ENCODE data around the gene MYBPC2. TPM values are rescaled to one million over a fixed set of nuclear protein-coding genes. Genes with fewer than 3 reads are reported as not detected.

The MYBPC2 gene
- total RNA-seq, 1 donor from 2014 or later = not detected

DNA sequence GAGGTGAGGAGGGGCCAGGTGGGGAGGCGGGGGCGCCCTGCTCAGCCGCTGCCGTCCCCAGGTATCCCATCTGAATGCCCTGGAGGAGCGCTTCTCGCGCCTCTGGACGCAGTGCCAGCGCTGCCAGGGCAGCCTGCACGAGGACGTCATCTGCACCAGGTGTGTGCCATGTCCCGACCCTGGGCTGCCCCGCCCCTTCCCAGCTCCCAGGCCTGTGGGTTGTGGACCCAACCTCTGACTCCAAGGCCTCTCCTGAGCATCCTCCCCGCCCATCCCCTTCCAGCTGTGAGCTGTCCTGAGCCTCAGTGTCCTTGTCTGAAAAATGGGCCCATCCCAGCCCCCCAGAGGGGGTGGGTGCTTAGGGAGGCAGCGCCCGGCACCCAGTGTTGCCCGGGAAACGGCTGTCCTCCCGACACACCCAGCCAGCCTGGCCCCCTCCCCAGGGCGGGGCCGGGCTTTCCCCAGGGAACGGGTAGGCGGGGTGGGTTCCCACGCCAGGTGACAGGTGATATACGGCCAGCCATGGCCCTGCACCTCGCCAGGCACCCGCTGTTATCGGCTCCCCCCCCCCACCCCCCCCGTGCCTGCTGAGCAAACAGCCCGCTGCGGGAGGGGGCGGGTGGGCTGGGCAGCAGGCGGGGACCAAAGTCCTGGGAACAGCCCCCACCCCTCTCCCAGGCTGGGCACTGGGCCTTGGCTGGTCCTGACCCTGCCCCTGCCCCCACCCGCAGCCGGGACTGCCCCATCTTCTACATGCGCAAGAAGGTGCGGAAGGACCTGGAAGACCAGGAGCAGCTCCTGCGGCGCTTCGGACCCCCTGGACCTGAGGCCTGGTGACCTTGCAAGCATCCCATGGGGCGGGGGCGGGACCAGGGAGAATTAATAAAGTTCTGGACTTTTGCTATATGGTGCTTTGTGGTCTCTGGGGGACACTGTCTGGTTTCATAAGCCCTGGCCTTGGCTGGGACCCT is 15.3 kb upstream of the MYBPC2 start:
- TF ChIP-seq, protein P1, sequence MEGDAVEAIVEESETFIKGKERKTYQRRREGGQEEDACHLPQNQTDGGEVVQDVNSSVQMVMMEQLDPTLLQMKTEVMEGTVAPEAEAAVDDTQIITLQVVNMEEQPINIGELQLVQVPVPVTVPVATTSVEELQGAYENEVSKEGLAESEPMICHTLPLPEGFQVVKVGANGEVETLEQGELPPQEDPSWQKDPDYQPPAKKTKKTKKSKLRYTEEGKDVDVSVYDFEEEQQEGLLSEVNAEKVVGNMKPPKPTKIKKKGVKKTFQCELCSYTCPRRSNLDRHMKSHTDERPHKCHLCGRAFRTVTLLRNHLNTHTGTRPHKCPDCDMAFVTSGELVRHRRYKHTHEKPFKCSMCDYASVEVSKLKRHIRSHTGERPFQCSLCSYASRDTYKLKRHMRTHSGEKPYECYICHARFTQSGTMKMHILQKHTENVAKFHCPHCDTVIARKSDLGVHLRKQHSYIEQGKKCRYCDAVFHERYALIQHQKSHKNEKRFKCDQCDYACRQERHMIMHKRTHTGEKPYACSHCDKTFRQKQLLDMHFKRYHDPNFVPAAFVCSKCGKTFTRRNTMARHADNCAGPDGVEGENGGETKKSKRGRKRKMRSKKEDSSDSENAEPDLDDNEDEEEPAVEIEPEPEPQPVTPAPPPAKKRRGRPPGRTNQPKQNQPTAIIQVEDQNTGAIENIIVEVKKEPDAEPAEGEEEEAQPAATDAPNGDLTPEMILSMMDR (conservative IDR thresholded peaks at IDR 0.05; ENCODE audit: low read depth, low read length) = no peak
- H3K4me3 ChIP-seq (ENCODE audit: low read depth, low read length) = no peak overlapping the region
- DNase-seq (ENCODE audit: low read depth) = no peak

DNA sequence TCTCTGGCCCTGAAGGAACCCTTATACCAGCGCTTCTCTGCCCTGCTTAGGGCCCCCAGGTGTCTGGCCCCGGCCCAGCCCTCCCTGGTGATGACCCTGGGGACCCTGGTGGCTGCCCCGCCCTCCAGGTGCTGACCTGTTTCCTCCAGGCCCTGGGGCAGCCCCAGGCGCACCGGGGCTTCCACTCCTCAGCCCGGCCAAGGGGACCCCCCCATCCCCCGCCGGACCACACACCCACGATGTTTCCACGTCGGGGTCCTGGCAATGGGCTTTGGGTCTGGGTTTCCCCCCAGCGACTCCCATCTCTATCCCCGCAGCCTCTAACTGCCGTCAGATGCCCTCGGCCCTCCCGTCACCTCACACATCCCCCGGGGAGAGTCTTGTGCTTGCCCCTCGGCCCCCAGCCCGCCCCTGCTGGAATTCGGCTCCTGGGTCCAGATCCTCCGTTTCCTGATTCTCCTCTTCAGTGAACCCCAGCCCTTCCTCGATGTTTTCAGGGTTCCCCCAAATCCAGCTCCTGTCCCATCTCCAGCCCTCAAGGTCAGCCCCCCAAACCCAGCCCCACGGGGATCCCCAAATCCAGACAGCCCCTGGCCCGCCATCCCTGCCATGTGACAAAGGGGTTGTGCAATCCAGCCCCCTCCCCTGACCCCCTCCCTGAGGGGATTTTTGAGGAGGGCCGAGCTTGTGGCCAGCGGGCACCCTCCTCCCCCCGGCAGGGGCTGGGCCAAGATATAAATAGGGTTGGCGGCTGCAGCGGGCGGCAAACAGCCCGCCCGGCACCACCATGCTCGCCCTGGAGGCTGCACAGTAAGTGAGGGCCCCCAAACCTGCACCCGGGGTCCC is 14.3 kb upstream of the MYBPC2 start, which contains the start of gene SPIB:
Gene SPIB, plus strand, starts transcription at position 763 of the 846 bp plus-strand sequence. Its CDS starts 25 bp downstream, at position 788.
- H3K4me3 ChIP-seq (ENCODE audit: low read depth, low read length) = no peak within 1 kb of the TSS

DNA sequence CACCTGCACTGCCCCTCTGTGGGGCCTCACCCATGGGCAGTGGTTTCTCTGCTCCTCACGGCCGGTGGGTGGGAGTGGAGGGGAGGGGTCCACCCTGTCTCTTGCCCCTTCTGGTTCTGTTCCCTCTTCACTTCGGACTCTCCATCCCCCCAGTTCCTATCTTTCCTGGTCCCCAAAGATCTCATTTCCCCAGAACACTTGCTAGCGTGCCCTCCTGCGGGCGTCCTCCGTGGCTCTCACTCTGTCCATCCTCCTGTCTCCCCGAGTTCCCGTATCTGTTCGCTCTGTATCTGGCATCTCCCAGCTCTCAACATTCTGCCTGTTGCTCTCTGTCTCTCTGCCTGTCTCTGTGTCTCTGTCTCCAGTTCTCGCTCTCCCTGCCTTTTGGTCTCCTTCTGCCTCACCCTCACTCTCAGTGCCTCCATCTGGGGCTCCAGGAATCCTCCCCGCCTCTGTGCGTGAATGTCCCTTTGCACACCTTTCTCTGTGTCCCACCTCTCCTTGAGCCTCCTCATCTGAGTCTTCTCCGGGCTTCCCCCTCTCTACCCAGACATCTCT is 13.6 kb upstream of the MYBPC2 start:
- no peak overlapping the region for H3K4me3 ChIP-seq (ENCODE audit: low read depth, low read length)
- TF ChIP-seq, protein P1 (conservative IDR thresholded peaks at IDR 0.05; ENCODE audit: low read depth, low read length) = no peak
- no peak for DNase-seq (ENCODE audit: low read depth)

More for the DNA sequence above, 14.3 kb upstream of the MYBPC2 start, which contains the start of gene SPIB:
- TF ChIP-seq, protein P1 (conservative IDR thresholded peaks at IDR 0.05; ENCODE audit: low read depth, low read length) = no peak
- no peak for DNase-seq (ENCODE audit: low read depth)

DNA sequence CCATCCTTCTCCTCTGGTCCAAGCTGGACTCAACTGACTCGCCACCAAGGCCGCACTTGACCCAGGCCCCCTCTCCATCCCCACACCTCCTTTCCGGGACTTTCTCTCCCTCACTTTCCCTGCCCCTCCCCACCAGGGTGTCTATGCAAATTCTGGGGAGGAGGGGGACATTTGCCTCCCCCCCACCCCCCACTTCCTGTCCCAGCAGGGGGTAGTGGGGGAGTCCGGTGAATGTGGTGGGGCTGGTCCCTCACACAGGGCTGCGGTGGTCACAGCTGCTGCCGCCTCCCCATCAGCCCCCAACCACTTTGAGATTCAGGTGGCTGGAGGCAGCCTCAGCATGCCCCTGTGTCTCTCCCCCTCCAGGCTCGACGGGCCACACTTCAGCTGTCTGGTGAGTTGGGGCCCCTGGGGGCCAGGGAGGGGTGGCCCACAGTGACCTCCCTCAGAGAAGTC is 13.1 kb upstream of the MYBPC2 start:
- TF ChIP-seq, protein P1 (conservative IDR thresholded peaks at IDR 0.05; ENCODE audit: low read depth, low read length) = no peak
- DNase-seq (ENCODE audit: low read depth) = no peak
- H3K4me3 ChIP-seq (ENCODE audit: low read depth, low read length) = no peak overlapping the region

DNA sequence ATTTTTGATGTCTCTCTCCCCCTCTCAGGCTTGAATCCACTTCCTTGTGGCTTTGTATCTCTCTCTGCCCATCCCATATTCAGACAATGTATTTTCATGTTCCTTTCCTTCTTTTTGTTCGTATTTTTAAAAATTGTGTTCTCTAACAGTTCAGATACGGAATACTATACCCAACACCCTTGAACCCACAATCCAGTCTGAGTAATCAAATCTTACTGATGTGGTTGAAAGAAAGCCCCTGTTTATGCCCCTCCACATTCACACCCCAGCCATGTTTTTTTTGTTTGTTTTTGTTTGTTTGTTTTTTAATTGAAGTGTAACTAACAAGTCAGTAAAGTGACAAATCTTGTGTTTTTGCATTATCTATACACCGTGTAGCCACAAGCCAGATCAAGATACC is 12.6 kb upstream of the MYBPC2 start:
- TF ChIP-seq, protein P1 (conservative IDR thresholded peaks at IDR 0.05; ENCODE audit: low read depth, low read length) = no peak
- H3K4me3 ChIP-seq (ENCODE audit: low read depth, low read length) = no peak overlapping the region
- no peak for DNase-seq (ENCODE audit: low read depth)

DNA sequence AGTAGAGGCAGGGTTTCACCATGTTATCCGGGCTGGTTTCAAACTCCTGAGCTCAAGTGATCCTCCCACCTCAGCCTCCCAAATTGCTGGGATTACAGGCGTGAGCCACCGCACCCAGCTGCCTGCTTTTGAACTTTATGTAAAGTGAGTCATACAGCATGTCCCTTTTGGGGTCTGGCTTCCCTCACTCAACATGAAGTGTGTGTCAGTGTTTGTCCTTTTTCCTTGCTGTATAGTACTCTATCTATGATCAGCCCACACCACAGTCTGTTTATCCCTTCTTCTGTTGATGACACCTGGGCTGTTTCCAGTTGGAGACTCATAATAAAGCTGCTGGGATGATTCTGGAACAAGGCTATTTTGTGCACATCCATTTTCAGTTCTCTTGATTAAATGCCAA is 11.9 kb upstream of the MYBPC2 start:
- TF ChIP-seq, protein P1 (conservative IDR thresholded peaks at IDR 0.05; ENCODE audit: low read depth, low read length) = no peak
- DNase-seq (ENCODE audit: low read depth) = no peak
- H3K4me3 ChIP-seq (ENCODE audit: low read depth, low read length) = no peak overlapping the region
